H9 (cell line): Measurements from ENCODE around the gene TNNI3. TPM values are rescaled to one million over a fixed set of nuclear protein-coding genes. Genes with fewer than 3 reads are reported as not detected.

Experiments used
- DNase-seq: peaks from one replicate; pipeline ENCODE4 v3.0.0-alpha.2; 2017
- H2AFZ ChIP-seq: one replicate; pipeline ENCODE4 v1.6.1; 2013; ENCODE audit warnings: mild to moderate bottlenecking, low read length, control low read depth, moderate library complexity
- H2AK5ac ChIP-seq: 2 replicates; pipeline ENCODE4 v1.6.1; 2013; ENCODE audit warnings: low read length, control low read depth, mixed read lengths; ENCODE audit not compliant: insufficient read length
- H2BK120ac ChIP-seq: one replicate; pipeline ENCODE4 v1.6.1; 2013; ENCODE audit warnings: low read depth, mild to moderate bottlenecking, low read length, control low read depth, inconsistent platforms; ENCODE audit not compliant: poor library complexity, severe bottlenecking
- H2BK12ac ChIP-seq: 2 replicates; pipeline ENCODE4 v1.6.1; 2013; ENCODE audit warnings: low read length, control low read depth, mixed read lengths, low read depth; ENCODE audit not compliant: insufficient read length
- H2BK15ac ChIP-seq: 2 replicates; pipeline ENCODE4 v1.6.1; 2013; ENCODE audit warnings: low read depth, low read length, control low read depth
- H2BK20ac ChIP-seq: one replicate; pipeline ENCODE4 v1.6.1; 2013; ENCODE audit warnings: low read depth, mild to moderate bottlenecking, low read length, control low read depth, inconsistent platforms; ENCODE audit not compliant: poor library complexity, severe bottlenecking
- H2BK5ac ChIP-seq: 2 replicates; pipeline ENCODE4 v1.6.1; 2013; ENCODE audit warnings: low read length, control low read depth, mixed read lengths; ENCODE audit not compliant: insufficient read length
- H3K14ac ChIP-seq: 2 replicates; pipeline ENCODE4 v1.6.1; 2013; ENCODE audit warnings: low read length, control low read depth; ENCODE audit not compliant: insufficient read depth
- H3K18ac ChIP-seq: 2 replicates; pipeline ENCODE4 v1.6.1; 2013; ENCODE audit warnings: low read depth, mild to moderate bottlenecking, mixed read lengths, low read length, control low read depth; ENCODE audit not compliant: insufficient read length
- H3K23ac ChIP-seq: 2 replicates; pipeline ENCODE4 v1.6.1; 2013; ENCODE audit warnings: low read length, control low read depth, mixed read lengths, low read depth; ENCODE audit not compliant: insufficient read length
- H3K23me2 ChIP-seq: 2 replicates; pipeline ENCODE4 v1.6.1; 2013; ENCODE audit warnings: low read depth, mild to moderate bottlenecking, mixed read lengths, low read length, control low read depth; ENCODE audit not compliant: insufficient read length, poor library complexity, severe bottlenecking
- H3K27ac ChIP-seq: 2 replicates; pipeline ENCODE4 v1.5.1; 2013; ENCODE audit warnings: low read length, control low read depth, mixed read lengths, low read depth; ENCODE audit not compliant: insufficient read length
- H3K27me3 ChIP-seq: 2 replicates; pipeline ENCODE4 v1.6.1; 2013; ENCODE audit warnings: low read length, control low read depth, inconsistent platforms; ENCODE audit not compliant: insufficient read depth
- H3K4ac ChIP-seq: 2 replicates; pipeline ENCODE4 v1.6.1; 2013; ENCODE audit warnings: low read depth, mild to moderate bottlenecking, control low read depth, inconsistent platforms, low read length, moderate library complexity
- H3K4me1 ChIP-seq: 2 replicates; pipeline ENCODE4 v1.6.1; 2013; ENCODE audit warnings: low read length, control low read depth, inconsistent platforms; ENCODE audit not compliant: insufficient read depth
- H3K4me2 ChIP-seq: 2 replicates; pipeline ENCODE4 v1.6.1; 2013; ENCODE audit warnings: low read length, control low read depth, mixed read lengths; ENCODE audit not compliant: insufficient read length, insufficient read depth
- H3K56ac ChIP-seq: 2 replicates; pipeline ENCODE4 v1.6.1; 2013; ENCODE audit warnings: low read depth, mild to moderate bottlenecking, mixed read lengths, low read length, control low read depth; ENCODE audit not compliant: insufficient read length
- H3K79me1 ChIP-seq: 2 replicates; pipeline ENCODE4 v1.6.1; 2013; ENCODE audit warnings: low read depth, mild to moderate bottlenecking, moderate library complexity, low read length, control low read depth, inconsistent platforms; ENCODE audit not compliant: insufficient read depth, poor library complexity, severe bottlenecking
- H3K79me2 ChIP-seq: 2 replicates; pipeline ENCODE4 v1.6.1; 2013; ENCODE audit warnings: low read length, control low read depth, inconsistent platforms; ENCODE audit not compliant: insufficient read depth
- H3K9ac ChIP-seq: 2 replicates; pipeline ENCODE4 v1.6.1; 2013; ENCODE audit warnings: low read length, control low read depth, mixed read lengths; ENCODE audit not compliant: insufficient read length; ENCODE audit errors: extremely low read depth
- H3K9me3 ChIP-seq: one replicate; pipeline ENCODE4 v1.6.1; 2013; ENCODE audit warnings: low read depth, low read length, inconsistent platforms; ENCODE audit not compliant: control insufficient read depth
- H3T11ph ChIP-seq: one replicate; pipeline ENCODE4 v1.6.1; 2013; ENCODE audit warnings: mild to moderate bottlenecking, low read length, control low read depth, inconsistent platforms
- H4K20me1 ChIP-seq: one replicate; pipeline ENCODE4 v1.6.1; 2013; ENCODE audit not compliant: control insufficient read depth, insufficient read length, insufficient read depth
- H4K5ac ChIP-seq: 2 replicates; pipeline ENCODE4 v1.6.1; 2013; ENCODE audit warnings: low read depth, mild to moderate bottlenecking, mixed read lengths, low read length, control low read depth; ENCODE audit not compliant: insufficient read length
- H4K8ac ChIP-seq: replicated peaks from 2 replicates; pipeline ENCODE4 v1.6.1; 2013; ENCODE audit warnings: low read length, control low read depth, mixed read lengths, low read depth; ENCODE audit not compliant: insufficient read length
- H4K91ac ChIP-seq: 2 replicates; pipeline ENCODE4 v1.6.1; 2013; ENCODE audit warnings: low read depth, mild to moderate bottlenecking, moderate library complexity, mixed read lengths, low read length, control low read depth; ENCODE audit not compliant: insufficient read length
- H3K27ac Mint-ChIP-seq, 3 experiments: 2 replicates in 2 of 3; 3 replicates in 1 of 3; pipeline ENCODE4 v1.8.0; 2020 to 2021; ENCODE audit warnings: mixed read lengths in 3 of 3, mild to moderate bottlenecking in 1 of 3, moderate library complexity in 1 of 3
- H3K27me3 Mint-ChIP-seq: 2 replicates; pipeline ENCODE4 v1.8.0; 2021; ENCODE audit warnings: low read depth, mild to moderate bottlenecking, moderate library complexity, mixed read lengths
- H3K36me3 Mint-ChIP-seq, 3 experiments: 2 replicates in 2 of 3; 3 replicates in 1 of 3; pipeline ENCODE4 v1.8.0; 2020 to 2021; ENCODE audit warnings: low read depth in 3 of 3, mixed read lengths in 3 of 3; ENCODE audit not compliant: insufficient read depth in 1 of 3
- H3K4me1 Mint-ChIP-seq, 2 experiments: 2 replicates each; pipeline ENCODE4 v1.8.0; 2020; ENCODE audit warnings: mixed read lengths in 2 of 2
- H3K4me3 Mint-ChIP-seq, 2 experiments: 2 replicates in 1 of 2; 3 replicates in 1 of 2; pipeline ENCODE4 v1.8.0; 2020 to 2021; ENCODE audit warnings: mild to moderate bottlenecking in 2 of 2, mixed read lengths in 2 of 2, moderate library complexity in 1 of 2
- H3K9me3 Mint-ChIP-seq, 2 experiments: 2 replicates in 1 of 2; 3 replicates in 1 of 2; pipeline ENCODE4 v1.8.0; 2020; ENCODE audit warnings: mild to moderate bottlenecking in 2 of 2, mixed read lengths in 2 of 2, moderate library complexity in 1 of 2
- CTCF ChIP-seq: fragments of 200-600 bp; sonication (generic); conservative IDR thresholded peaks from 3 replicates; pipeline ENCODE4 v1.8.0; 2021; ENCODE audit warnings: antibody characterized with exemption, mild to moderate bottlenecking
- WGBS: extraction: QIAGEN DNeasy Blood & Tissue Kit; methylation state at CpG from one replicate; pipeline ENCODE4 v1.1.7; 2013; ENCODE audit warnings: missing lambda C conversion rate, low lambda C conversion rate, mixed read lengths; ENCODE audit not compliant: insufficient read length; ENCODE audit errors: extremely low coverage; 5-methylcytosine and 5-hydroxymethylcytosine counted together
- total RNA-seq: library from RNA; stranded (reverse); gene quantifications from 2 replicates; pipeline ENCODE4 v1.2.1, GENCODE V29; 2021

Gene TNNI3
- total RNA-seq, 1 experiment from 2014 or later, result 36.9 TPM

GRCh38 chr19:55160986-55161365 is 3.4 kb upstream of the TNNI3 start:
- H3K4me1 Mint-ChIP-seq, result peaks cover 18 to 31% of the 10 kb centered on the region in 2 experiments
- TF ChIP-seq CTCF, result no peak
- H3K27me3 Mint-ChIP-seq, result peaks cover 25% of the 10 kb centered on the region
- no peaks in the 10 kb centered on the region for H3K9me3 ChIP-seq
- no peak for DNase-seq
- peak overlapping the region; percentile 51 to 82 for H3K4me3 Mint-ChIP-seq
- H3K9me3 Mint-ChIP-seq, result peaks cover 0 to 2% of the 10 kb centered on the region in 2 experiments; a peak in 1 of 5 replicates
- no peak overlapping the region for H3K23ac ChIP-seq
- H4K8ac ChIP-seq, result no peak overlapping the region
- peaks cover 11% of the 10 kb centered on the region for H3K23me2 ChIP-seq
- H3K27me3 ChIP-seq, result no peaks in the 10 kb centered on the region; the same call in 1 of the 2 replicates
- H2BK12ac ChIP-seq, result no peak overlapping the region
- no peaks in the 10 kb centered on the region; the same call in 1 of the 2 replicates for H3K4me1 ChIP-seq
- no peak overlapping the region for H2BK20ac ChIP-seq
- H2BK5ac ChIP-seq, result no peak overlapping the region
- H4K5ac ChIP-seq, result no peak overlapping the region
- no peak overlapping the region for H2BK120ac ChIP-seq
- H4K91ac ChIP-seq, result no peak overlapping the region
- no peak overlapping the region for H3K56ac ChIP-seq
- no peak overlapping the region for H3K27ac Mint-ChIP-seq
- no peak overlapping the region for H3K14ac ChIP-seq
- H3T11ph ChIP-seq, result no peak overlapping the region
- H3K79me2 ChIP-seq, result no peaks in the 10 kb centered on the region
- no peaks in the 10 kb centered on the region; a peak in 2 of 7 replicates for H3K36me3 Mint-ChIP-seq
- no peaks in the 10 kb centered on the region for H4K20me1 ChIP-seq
- no peak overlapping the region for H3K4ac ChIP-seq
- no peak overlapping the region for H3K9ac ChIP-seq
- no peak overlapping the region for H3K18ac ChIP-seq
- H2AFZ ChIP-seq, result no peak overlapping the region
- H3K27ac ChIP-seq, result no peak overlapping the region
- H3K79me1 ChIP-seq, result no peaks in the 10 kb centered on the region
- no peak overlapping the region for H2BK15ac ChIP-seq
- peak overlapping the region; percentile 80 for H3K4me2 ChIP-seq
- H2AK5ac ChIP-seq, result no peak overlapping the region
- WGBS, result no CpG with 5 or more reads among the region's 32 CpGs
